Cerebellar nuclear complex (tissue), 1 donor: Measurements from ENCODE around the gene SRSF3.
"Not testable (repeated sequence)": the region's sequence is repeated elsewhere in the genome, so short reads cannot be mapped to it uniquely, and the experiment has no call there.

Source experiments
- DNase-seq, 2 experiments: peaks; one replicate each; lab custom pipeline; 2025; lab: John Stamatoyannopoulos, UW

SRSF3 gene

GRCh38 chr6:36649701-36650484 is 55.7 kb downstream of the SRSF3 start:
- no peak for DNase-seq

- no peak for DNase-seq
These were observed 56.8 kb downstream of the SRSF3 start for GRCh38 chr6:36650848-36651478.

- DNase-seq: no peak
These were observed 57.7 kb downstream of the SRSF3 start for GRCh38 chr6:36651659-36652379.

- DNase-seq: not testable (repeated sequence)
These were observed 60.3 kb downstream of the SRSF3 start for GRCh38 chr6:36654469-36654868.
